ENCODE results near the gene UNC45A.

- TF ChIP-seq STAT6 (CRISPR knock-in tag; conservative IDR thresholded peaks at IDR 0.05; ENCODE audit: low read depth) (no peak), USF2 (CRISPR knock-in tag; IDR thresholded peaks at IDR 0.05) (no peak), CREM (CRISPR knock-in tag; IDR thresholded peaks at IDR 0.05) (no peak), ELF4 (CRISPR knock-in tag; IDR thresholded peaks at IDR 0.05; ENCODE audit: low read depth) (no peak), CTCF (IDR thresholded peaks at IDR 0.05) (no peak), AFF4 (CRISPR knock-in tag; IDR thresholded peaks at IDR 0.05; ENCODE audit: borderline replicate concordance) (no peak), MAX (CRISPR knock-in tag; IDR thresholded peaks at IDR 0.05) (no peak), HMGXB4 (CRISPR knock-in tag; IDR thresholded peaks at IDR 0.05) (no peak), TP53 (CRISPR knock-in tag; IDR thresholded peaks at IDR 0.05) (no peak), IRF2 (CRISPR knock-in tag; IDR thresholded peaks at IDR 0.05; ENCODE audit: borderline replicate concordance, low read depth) (no peak), USF1 (CRISPR knock-in tag; IDR thresholded peaks at IDR 0.05) (no peak), ZNF263 (CRISPR knock-in tag; IDR thresholded peaks at IDR 0.05; ENCODE audit: low read depth) (no peak), ESRRA (CRISPR knock-in tag; IDR thresholded peaks at IDR 0.05; ENCODE audit: borderline replicate concordance) (no peak), ZNF396 (CRISPR knock-in tag; IDR thresholded peaks at IDR 0.05; ENCODE audit: borderline replicate concordance) (no peak)
These were observed 3.6 kb upstream of the UNC45A start for GRCh38 chr15:90931575-90931827.

Data from WTC11 (cell line).